ENCODE measurements around the gene MCM10. TPM values are rescaled to one million over a fixed set of nuclear protein-coding genes. Genes with fewer than 3 reads are reported as not detected.
"Not testable (repeated sequence)": the region's sequence is repeated elsewhere in the genome, so short reads cannot be mapped to it uniquely, and the experiment has no call there.

The MCM10 gene
- total and polyA plus RNA-seq, 2 of the 4 experiments (the other 2 are of a cell fraction) = 5.4 to 11.8 TPM

- Histone ChIP-seq H4K91ac (ENCODE audit: insufficient read depth, low read depth, low read length) (no peak overlapping the region), H3K4ac (ENCODE audit: low read depth, low read length) (no peak overlapping the region), H3K14ac (replicated peaks; ENCODE audit: low read depth, low read length) (no peak overlapping the region), H3K9me1 (ENCODE audit: insufficient read depth, low read length) (no peaks in the 10 kb centered on the region), H4K20me1 (ENCODE audit: insufficient read depth, low read length) (no peaks in the 10 kb centered on the region), H2BK15ac (ENCODE audit: low read depth, low read length) (no peak overlapping the region), H3K36me3 (ENCODE audit: control insufficient read depth, insufficient read depth, low read length) (no peaks in the 10 kb centered on the region), H3K4me2 (ENCODE audit: low read depth, low read length) (no peak overlapping the region), H2BK5ac (ENCODE audit: low read depth, low read length, poor library complexity, severe bottlenecking) (no peak overlapping the region), H3K4me3 (ENCODE audit: insufficient read depth, low read depth, low read length) (no peak overlapping the region), H3K18ac (ENCODE audit: low read depth, low read length) (no peak overlapping the region), H2AK9ac (replicated peaks; ENCODE audit: low read depth, low read length, poor library complexity) (no peak overlapping the region), H2AK5ac (ENCODE audit: low read depth, low read length) (no peak overlapping the region), H3K56ac (ENCODE audit: extremely low read depth, insufficient read depth, low read length) (no peak overlapping the region), H3K23ac (ENCODE audit: low read depth, low read length) (no peak overlapping the region), H3K27me3 (ENCODE audit: control insufficient read depth, insufficient read depth, low read length) (peaks cover 6% of the 10 kb centered on the region; the same call in 1 of the 2 replicates), H2AFZ (replicated peaks; ENCODE audit: low read length, poor library complexity) (no peak overlapping the region), H3K79me1 (ENCODE audit: low read depth in 1 of 2, low read length in 2 of 2) (no peaks in the 10 kb centered on the region), H3K9me3 (ENCODE audit: control insufficient read depth, insufficient read depth, low read length) (no peaks in the 10 kb centered on the region), H3K27ac (ENCODE audit: insufficient read depth, low read length) (no peak overlapping the region), H3K4me1 (ENCODE audit: control insufficient read depth, insufficient read depth, low read length) (no peaks in the 10 kb centered on the region), H4K8ac (ENCODE audit: low read depth in 2 of 2, low read length in 2 of 2) (no peak overlapping the region), H2BK20ac (ENCODE audit: low read depth, low read length) (no peak overlapping the region), H2BK120ac (ENCODE audit: low read depth, low read length) (no peak overlapping the region), H4K5ac (ENCODE audit: low read depth, low read length) (no peak overlapping the region), H3K9ac (ENCODE audit: low read depth, low read length) (no peak overlapping the region)
- intact Hi-C loops (cut with micrococcal nuclease) = no loop called here
- POLR2A ChIA-PET (ENCODE audit: unreplicated experiment) = no interaction called here
- TF ChIP-seq USF2 (IDR thresholded peaks at IDR 0.05; ENCODE audit: low read depth, low read length) (no peak), CHD1 (IDR thresholded peaks at IDR 0.05; ENCODE audit: low read depth, low read length) (no peak)
- no TSS peak for BruUV-seq (replicated peaks)
- dilution Hi-C loops (cut with HindIII; ENCODE audit: low sequenced_read_pairs, unreplicated experiment) = no loop called here
- no CpG with 5 or more reads among the region's 3 CpGs for WGBS, 2 experiments (ENCODE audit: extremely low coverage in 2 of 2, insufficient read length in 1 of 2)
- in situ Hi-C loops (cut with MboI; ENCODE audit: low sequenced_read_pairs) = no loop called here
- no peak for DNase-seq
- CTCF ChIA-PET = no interaction called here
- ATAC-seq (ENCODE audit: low read depth) = no peak
Observed at GRCh38 chr10:13241613-13242012, 80.3 kb downstream of the MCM10 start.

- H3K9ac ChIP-seq (ENCODE audit: low read depth, low read length); H3K4me2 ChIP-seq (ENCODE audit: low read depth, low read length); H2BK15ac ChIP-seq (ENCODE audit: low read depth, low read length); H2AK5ac ChIP-seq (ENCODE audit: low read depth, low read length); H3K27me3 ChIP-seq (ENCODE audit: control insufficient read depth, insufficient read depth, low read length); H4K20me1 ChIP-seq (ENCODE audit: insufficient read depth, low read length); H2AK9ac ChIP-seq (replicated peaks; ENCODE audit: low read depth, low read length, poor library complexity); H2BK5ac ChIP-seq (ENCODE audit: low read depth, low read length, poor library complexity, severe bottlenecking); H3K36me3 ChIP-seq (ENCODE audit: control insufficient read depth, insufficient read depth, low read length); H3K4ac ChIP-seq (ENCODE audit: low read depth, low read length); H3K9me1 ChIP-seq (ENCODE audit: insufficient read depth, low read length); dilution Hi-C loops (cut with HindIII; ENCODE audit: low sequenced_read_pairs, unreplicated experiment); DNase-seq; H3K18ac ChIP-seq (ENCODE audit: low read depth, low read length); H3K27ac ChIP-seq (ENCODE audit: insufficient read depth, low read length); POLR2A ChIA-PET (ENCODE audit: unreplicated experiment); intact Hi-C loops (cut with micrococcal nuclease); H3K4me3 ChIP-seq (ENCODE audit: insufficient read depth, low read depth, low read length); H4K5ac ChIP-seq (ENCODE audit: low read depth, low read length); H3K4me1 ChIP-seq (ENCODE audit: control insufficient read depth, insufficient read depth, low read length); ATAC-seq (ENCODE audit: low read depth); H4K8ac ChIP-seq (ENCODE audit: low read depth in 2 of 2, low read length in 2 of 2); H2AFZ ChIP-seq (replicated peaks; ENCODE audit: low read length, poor library complexity); BruUV-seq (replicated peaks); H3K79me1 ChIP-seq (ENCODE audit: low read depth in 1 of 2, low read length in 2 of 2); in situ Hi-C loops (cut with MboI; ENCODE audit: low sequenced_read_pairs); H3K56ac ChIP-seq (ENCODE audit: extremely low read depth, insufficient read depth, low read length); H3K23ac ChIP-seq (ENCODE audit: low read depth, low read length); H3K9me3 ChIP-seq (ENCODE audit: control insufficient read depth, insufficient read depth, low read length); H2BK20ac ChIP-seq (ENCODE audit: low read depth, low read length); H2BK120ac ChIP-seq (ENCODE audit: low read depth, low read length); CTCF ChIA-PET; H3K14ac ChIP-seq (replicated peaks; ENCODE audit: low read depth, low read length); H4K91ac ChIP-seq (ENCODE audit: insufficient read depth, low read depth, low read length): not testable (repeated sequence)
- WGBS, 2 experiments (ENCODE audit: extremely low coverage in 2 of 2, insufficient read length in 1 of 2) = no CpG with 5 or more reads among the region's 5 CpGs
Observed at GRCh38 chr10:13242260-13242659, 80.9 kb downstream of the MCM10 start.

Measured in IMR-90 (cell line).